ENCODE data around the gene PEAR1. TPM values are rescaled to one million over a fixed set of nuclear protein-coding genes. Genes with fewer than 3 reads are reported as not detected.

The PEAR1 gene
- total and polyA plus RNA-seq, 2 of the 8 experiments (the other 6 are each of a cell fraction or from before 2014, with no cell fraction given), result 0.63 to 0.71 TPM

- TF ChIP-seq CHD7 (IDR thresholded peaks at IDR 0.05; ENCODE audit: insufficient replicate concordance, low read length) (no peak), GTF2F1 (IDR thresholded peaks at IDR 0.05; ENCODE audit: borderline replicate concordance, low read depth, low read length) (no peak), FOSL1 (IDR thresholded peaks at IDR 0.05; ENCODE audit: insufficient read depth, low read depth, low read length) (no peak), RFX5 (IDR thresholded peaks at IDR 0.05; ENCODE audit: borderline replicate concordance, low read depth, low read length) (no peak), CTBP2 (IDR thresholded peaks at IDR 0.05; ENCODE audit: borderline replicate concordance, insufficient read depth, insufficient read length, low read length) (no peak), SIX5 (IDR thresholded peaks at IDR 0.05; ENCODE audit: low read depth, low read length) (no peak)
- TF ChIP-seq, protein P1, sequence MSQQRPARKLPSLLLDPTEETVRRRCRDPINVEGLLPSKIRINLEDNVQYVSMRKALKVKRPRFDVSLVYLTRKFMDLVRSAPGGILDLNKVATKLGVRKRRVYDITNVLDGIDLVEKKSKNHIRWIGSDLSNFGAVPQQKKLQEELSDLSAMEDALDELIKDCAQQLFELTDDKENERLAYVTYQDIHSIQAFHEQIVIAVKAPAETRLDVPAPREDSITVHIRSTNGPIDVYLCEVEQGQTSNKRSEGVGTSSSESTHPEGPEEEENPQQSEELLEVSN (IDR thresholded peaks at IDR 0.05), result no peak
Measured at GRCh38 chr1:156909671-156910070, 16.2 kb downstream of the PEAR1 start (continued).
